CD14-positive monocyte (primary cell): ENCODE data around the gene TSEN54. TPM values are rescaled to one million over a fixed set of nuclear protein-coding genes. Genes with fewer than 3 reads are reported as not detected.

Source experiments
- DNase-seq, 3 donors: peaks; one replicate each; pipeline ENCODE4 v3.0.0-alpha.2; 2011 to 2022
- H2AFZ ChIP-seq: 2 replicates; pipeline ENCODE4 v1.6.0; 2012; ENCODE audit warnings: mild to moderate bottlenecking, low read depth, low read length, inconsistent platforms; ENCODE audit not compliant: insufficient read depth, poor library complexity, severe bottlenecking
- H3K27ac ChIP-seq, 2 donors: 1 replicate in 1 of 2; 2 replicates in 1 of 2; pipeline ENCODE4 v1.5.1; 2012 to 2013; ENCODE audit warnings: low read length in 2 of 2, control low read depth in 1 of 2, inconsistent platforms in 1 of 2, low read depth in 1 of 2, mild to moderate bottlenecking in 1 of 2
- H3K27me3 ChIP-seq, 2 donors: one replicate each; pipeline versions ENCODE4 v1.6.0 to v1.6.1; 2011 to 2013; ENCODE audit warnings: low read length in 2 of 2; ENCODE audit not compliant: control insufficient read depth in 2 of 2, insufficient read depth in 2 of 2
- H3K36me3 ChIP-seq, 2 donors: replicated peaks in 1 of 2; 1 replicate in 1 of 2; 2 replicates in 1 of 2; pipeline versions ENCODE4 v1.5.1 to v1.6.1; 2012 to 2013; ENCODE audit warnings: low read length in 2 of 2, control low read depth in 1 of 2, inconsistent platforms in 1 of 2, mild to moderate bottlenecking in 1 of 2; ENCODE audit not compliant: insufficient read depth in 2 of 2, control insufficient read depth in 1 of 2
- H3K4me1 ChIP-seq, 2 donors: 1 replicate in 1 of 2; 2 replicates in 1 of 2; pipeline versions ENCODE4 v1.5.1 to v1.6.1; 2012 to 2013; ENCODE audit warnings: low read length in 2 of 2, control low read depth in 1 of 2, inconsistent platforms in 1 of 2, mild to moderate bottlenecking in 1 of 2, moderate library complexity in 1 of 2; ENCODE audit not compliant: insufficient read depth in 2 of 2, control insufficient read depth in 1 of 2
- H3K4me2 ChIP-seq: replicated peaks from 2 replicates; pipeline ENCODE3; 2012; ENCODE audit warnings: low read length, moderate library complexity, mild to moderate bottlenecking; ENCODE audit not compliant: poor library complexity, severe bottlenecking; ENCODE audit errors: extremely low read depth
- H3K4me3 ChIP-seq, 3 experiments: fragments of 200-600 bp in 1 of 3; sonication (generic) in 1 of 3; replicated peaks in 1 of 3; 1 replicate in 2 of 3; 2 replicates in 1 of 3; pipeline ENCODE4 v1.5.1; 2011 to 2013; ENCODE audit warnings: low read length in 3 of 3, mild to moderate bottlenecking in 3 of 3, control low read depth in 2 of 3, low read depth in 2 of 3, inconsistent platforms in 1 of 3, moderate library complexity in 1 of 3
- H3K79me2 ChIP-seq: 2 replicates; pipeline ENCODE4 v1.6.0; 2012; ENCODE audit warnings: mild to moderate bottlenecking, control low read depth, inconsistent platforms, low read length, moderate library complexity; ENCODE audit not compliant: insufficient read depth
- H3K9ac ChIP-seq: 2 replicates; pipeline ENCODE4 v1.6.0; 2017; ENCODE audit warnings: low read length, mild to moderate bottlenecking; ENCODE audit not compliant: insufficient read depth, poor library complexity, severe bottlenecking
- H3K9me3 ChIP-seq, 2 donors: replicated peaks in 1 of 2; 1 replicate in 1 of 2; 2 replicates in 1 of 2; pipeline versions ENCODE4 v1.5.1 to v1.6.1; 2012 to 2013; ENCODE audit warnings: low read length in 2 of 2, control low read depth in 1 of 2; ENCODE audit not compliant: control insufficient read depth in 1 of 2, insufficient read depth in 1 of 2
- H4K20me1 ChIP-seq: 2 replicates; pipeline ENCODE4 v1.6.0; 2012; ENCODE audit warnings: mild to moderate bottlenecking, low read length, control low read depth, moderate library complexity; ENCODE audit not compliant: insufficient read depth
- H3K27ac Mint-ChIP-seq, 7 donors: one replicate each; pipeline ENCODE4 v1.8.0; 2020; ENCODE audit warnings: mild to moderate bottlenecking in 7 of 7, mixed read lengths in 7 of 7, moderate library complexity in 6 of 7, inconsistent platforms in 2 of 7
- H3K27me3 Mint-ChIP-seq, 3 donors: one replicate each; pipeline ENCODE4 v1.8.0; 2021 to 2022; ENCODE audit warnings: low read depth in 3 of 3, mild to moderate bottlenecking in 3 of 3, mixed read lengths in 3 of 3, moderate library complexity in 3 of 3, inconsistent platforms in 1 of 3
- H3K36me3 Mint-ChIP-seq, 2 donors: one replicate each; pipeline ENCODE4 v1.8.0; 2020; ENCODE audit warnings: mixed read lengths in 2 of 2, inconsistent platforms in 1 of 2, mild to moderate bottlenecking in 1 of 2
- H3K4me1 Mint-ChIP-seq: one replicate; pipeline ENCODE4 v1.8.0; 2020; ENCODE audit warnings: mild to moderate bottlenecking, mixed read lengths
- H3K4me3 Mint-ChIP-seq, 2 donors: one replicate each; pipeline ENCODE4 v1.8.0; 2020; ENCODE audit warnings: mild to moderate bottlenecking in 2 of 2, mixed read lengths in 2 of 2, moderate library complexity in 1 of 2
- H3K9me3 Mint-ChIP-seq, 7 donors: one replicate each; pipeline ENCODE4 v1.8.0; 2020 to 2022; ENCODE audit warnings: mixed read lengths in 7 of 7, mild to moderate bottlenecking in 6 of 7, moderate library complexity in 6 of 7, inconsistent platforms in 2 of 7
- CTCF ChIP-seq: fragments of 200-600 bp; IDR thresholded peaks from one replicate; pipeline ENCODE4 v1.8.0; 2022; ENCODE audit warnings: antibody characterized with exemption, mild to moderate bottlenecking
- WGBS: methylation state at CpG from one replicate; pipeline ENCODE4 v1.1.5; 2013; ENCODE audit warnings: missing lambda C conversion rate; ENCODE audit not compliant: insufficient coverage; 5-methylcytosine and 5-hydroxymethylcytosine counted together
- intact Hi-C, 2 donors: fragments of 100-400 bp; cut with micrococcal nuclease; formaldehyde crosslinking; loops; one replicate each; pipeline versions ENCODE4 v1.15.0 to v1.15.1; 2023
- polyA plus RNA-seq, 3 donors: library from polyadenylated mRNA; depleted of rRNA in 1 of 3; unstranded in 2 of 3; stranded (reverse) in 1 of 3; fragments of 300-500 nt in 2 of 3; fragments of >200 nt in 1 of 3; fragmentation: Illumina TruSeq in 2 of 3; gene quantifications; 1 replicate in 2 of 3; 2 replicates in 1 of 3; pipeline ENCODE4 v1.2.3, GENCODE V29; 2012 to 2021

The TSEN54 gene
- polyA plus RNA-seq, 3 donors, result 10.3 to 13.6 (median 11.8) TPM

- intact Hi-C loops, result no loop called here
- Histone ChIP-seq H3K9ac (no peak overlapping the region), H3K4me3 (no peak overlapping the region), H3K4me2 (no peak overlapping the region), H2AFZ (no peak overlapping the region), H3K27me3 (no peaks in the 10 kb centered on the region), H3K9me3 (no peaks in the 10 kb centered on the region), H4K20me1 (no peaks in the 10 kb centered on the region), H3K4me1 (peaks cover 3 to 4% of the 10 kb centered on the region in 2 donors), H3K36me3 (no peaks in the 10 kb centered on the region), H3K27ac (no peak overlapping the region), H3K79me2 (no peaks in the 10 kb centered on the region)
- Mint-ChIP-seq H3K4me3 (no peak overlapping the region), H3K9me3 (no peaks in the 10 kb centered on the region), H3K27me3 (peaks cover 0 to 4% (median 2%) of the 10 kb centered on the region in 3 donors), H3K27ac (no peak overlapping the region), H3K36me3 (no peaks in the 10 kb centered on the region), H3K4me1 (peaks cover 6% of the 10 kb centered on the region)
- TF ChIP-seq CTCF, result no peak
- no peak for DNase-seq
- 92% methylated on average over 9 of the region's 11 CpGs for WGBS
These were observed 47.9 kb downstream of the TSEN54 start for GRCh38 chr17:75564195-75564594.

GRCh38 chr17:75565066-75565465 is 48.7 kb downstream of the TSEN54 start:
- Histone ChIP-seq H3K4me1 (peaks cover 3 to 4% of the 10 kb centered on the region in 2 donors), H3K9ac (no peak overlapping the region), H3K4me3 (no peak overlapping the region), H3K27me3 (no peaks in the 10 kb centered on the region), H3K27ac (no peak overlapping the region), H3K79me2 (no peaks in the 10 kb centered on the region), H3K9me3 (no peaks in the 10 kb centered on the region), H4K20me1 (no peaks in the 10 kb centered on the region), H3K4me2 (no peak overlapping the region), H3K36me3 (no peaks in the 10 kb centered on the region), H2AFZ (no peak overlapping the region)
- Mint-ChIP-seq H3K27ac (no peak overlapping the region), H3K36me3 (no peaks in the 10 kb centered on the region), H3K4me1 (peaks cover 6% of the 10 kb centered on the region), H3K27me3 (peaks cover 0 to 5% (median 4%) of the 10 kb centered on the region in 3 donors), H3K9me3 (no peaks in the 10 kb centered on the region), H3K4me3 (no peak overlapping the region)
- intact Hi-C loops, result no loop called here
- no peak for DNase-seq
- WGBS, result 77% methylated on average over 5 of the region's 7 CpGs
- TF ChIP-seq CTCF, result no peak
